HG02759 (cell line): ENCODE results near the gene B9D1.

Experiments
- ATAC-seq: cut with Tn5 transposase; IDR thresholded peaks from one replicate; pipeline ENCODE4 v1.9.1; 2021; ENCODE audit warnings: mild to moderate bottlenecking, moderate library complexity; ENCODE audit not compliant: unreplicated experiment

B9D1 gene

GRCh38 chr17:19377602-19378415 lies 15.3 kb upstream of the B9D1 start:
- peak; percentile 92 for ATAC-seq

GRCh38 chr17:19376811-19377210 lies 14.3 kb upstream of the B9D1 start:
- no peak for ATAC-seq

GRCh38 chr17:19375732-19376131 lies 13.2 kb upstream of the B9D1 start:
- ATAC-seq = no peak

- no peak for ATAC-seq
These were observed 11.6 kb upstream of the B9D1 start for GRCh38 chr17:19374136-19374535.

GRCh38 chr17:19372866-19373504 lies 10.5 kb upstream of the B9D1 start:
- no peak for ATAC-seq

GRCh38 chr17:19372439-19372838 lies 9.9 kb upstream of the B9D1 start:
- ATAC-seq = no peak

DNA sequence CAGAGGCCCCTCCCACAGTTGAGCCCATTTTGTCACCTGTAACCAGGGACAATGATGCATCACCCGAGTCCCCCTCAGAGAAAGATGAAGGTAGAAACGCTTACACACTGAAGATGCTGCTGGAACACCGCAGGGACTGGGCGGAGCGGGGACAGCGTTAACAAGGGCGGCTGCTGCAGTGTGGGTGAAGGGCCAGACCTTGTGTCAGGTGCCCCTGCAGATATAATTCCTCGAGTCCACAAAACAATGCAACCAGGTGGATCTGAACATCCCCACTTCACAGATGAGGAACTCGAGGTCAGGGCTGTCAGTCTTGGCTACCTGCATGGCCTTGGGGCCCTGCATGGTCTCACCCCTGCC lies 9.5 kb upstream of the B9D1 start:
- no peak for ATAC-seq

- ATAC-seq = no peak
These were observed 8.9 kb upstream of the B9D1 start for GRCh38 chr17:19371259-19372010.

GRCh38 chr17:19370493-19370960 lies 8.0 kb upstream of the B9D1 start:
- peak; percentile 71 for ATAC-seq

DNA sequence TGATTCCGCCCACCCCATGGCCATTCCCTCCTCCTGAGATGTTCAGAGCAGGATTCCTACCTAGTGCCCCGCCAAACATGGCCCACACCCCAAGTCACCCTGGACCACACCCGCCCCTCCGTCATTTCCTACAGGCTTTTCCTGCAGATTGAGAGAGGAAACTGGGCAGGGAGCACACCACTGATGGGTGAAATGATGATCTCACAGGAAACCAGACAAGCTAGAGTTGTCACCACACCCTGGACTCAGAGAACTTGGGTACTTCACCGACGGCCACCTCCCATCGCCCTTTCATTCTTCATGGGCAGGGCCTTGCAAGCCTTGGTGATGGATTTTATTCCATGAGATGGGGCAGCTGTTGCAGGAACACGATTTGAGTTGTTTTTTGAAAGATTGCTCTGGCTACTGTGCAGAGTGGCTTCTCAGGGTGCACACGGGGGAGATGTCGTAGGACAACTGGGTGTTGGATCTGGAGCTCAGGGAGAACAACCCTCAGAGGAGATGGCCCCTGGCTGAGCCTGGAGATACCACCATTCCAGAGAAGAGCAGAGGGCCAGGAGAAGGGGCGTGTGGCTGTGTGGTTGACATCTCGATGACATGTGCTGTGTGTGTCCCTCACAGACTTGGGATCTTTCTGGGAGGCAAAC lies 7.4 kb upstream of the B9D1 start:
- ATAC-seq = no peak

GRCh38 chr17:19369107-19369778 lies 6.7 kb upstream of the B9D1 start:
- ATAC-seq = no peak

- ATAC-seq = no peak
These were observed 5.7 kb upstream of the B9D1 start for GRCh38 chr17:19368229-19368628.

- ATAC-seq = no peak
These were observed 4.1 kb upstream of the B9D1 start for GRCh38 chr17:19366637-19366972.

DNA sequence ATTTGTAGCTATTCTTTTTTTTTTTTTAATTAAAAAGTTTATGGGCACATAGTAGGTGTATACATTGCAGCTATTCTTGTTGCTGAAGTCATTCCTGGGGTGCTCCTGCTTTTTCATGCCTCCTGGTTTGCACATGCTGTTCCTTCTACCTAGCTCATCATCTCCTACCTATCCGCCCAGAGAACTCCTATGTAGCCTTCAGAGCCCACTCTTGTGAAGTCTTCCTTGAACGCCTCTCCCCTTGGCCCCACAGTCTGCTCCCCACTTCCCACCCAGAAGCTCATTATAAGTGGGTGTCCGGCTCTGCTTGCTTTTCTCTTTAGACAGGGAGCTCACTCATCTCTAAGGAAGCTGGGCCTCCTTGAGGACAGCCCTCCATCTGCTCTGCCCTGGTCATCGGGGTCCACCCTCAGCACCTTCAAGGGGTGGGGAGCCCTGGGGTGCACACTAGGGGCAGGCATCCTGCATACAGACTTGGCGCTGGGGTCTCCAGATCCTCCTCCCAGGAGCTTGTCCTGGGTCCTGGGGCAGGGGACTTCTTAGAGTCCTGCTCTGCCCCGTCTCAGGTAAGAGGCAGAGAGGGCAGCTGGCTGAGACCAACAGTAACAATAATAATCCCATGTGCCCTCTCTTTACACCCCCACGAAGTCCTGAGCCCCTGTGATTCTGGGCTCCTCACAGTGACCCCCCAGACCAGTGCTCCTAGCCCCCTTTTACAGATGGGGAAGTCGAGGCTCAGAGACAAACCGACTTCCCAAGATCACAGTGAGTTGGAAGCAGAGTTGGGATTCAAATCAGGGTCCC lies 3.5 kb upstream of the B9D1 start:
- ATAC-seq = no peak

DNA sequence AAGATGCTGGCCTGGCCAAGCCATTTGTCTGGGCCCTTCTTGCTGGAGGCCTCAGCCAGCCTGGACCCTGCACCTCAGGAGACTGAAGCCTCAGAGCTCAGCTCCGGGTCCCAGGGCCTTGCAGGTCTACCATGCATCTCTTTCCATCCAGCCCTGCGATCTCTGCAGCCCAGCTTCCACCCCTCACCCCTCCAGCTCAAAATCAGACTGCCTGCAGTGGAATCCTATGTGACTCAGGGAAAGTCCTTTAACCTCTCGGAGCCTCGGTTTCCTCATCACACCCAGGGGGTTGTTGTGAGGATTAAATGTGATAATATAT lies 2.9 kb upstream of the B9D1 start:
- no peak for ATAC-seq

- ATAC-seq = no peak
These were observed 2.4 kb upstream of the B9D1 start for GRCh38 chr17:19364699-19365498.

GRCh38 chr17:19363460-19364035 lies 1.0 kb upstream of the B9D1 start:
- no peak for ATAC-seq

GRCh38 chr17:19363114-19363438 lies 553 bp upstream of the B9D1 start:
- ATAC-seq = no peak

- no peak for ATAC-seq
These were observed 613 bp downstream of the B9D1 start for GRCh38 chr17:19361944-19362276.
